ENCODE data around the gene MED12L. TPM values are rescaled to one million over a fixed set of nuclear protein-coding genes. Genes with fewer than 3 reads are reported as not detected.

MED12L gene
- polyA plus RNA-seq, 1 experiment: 0.06 TPM

DNA sequence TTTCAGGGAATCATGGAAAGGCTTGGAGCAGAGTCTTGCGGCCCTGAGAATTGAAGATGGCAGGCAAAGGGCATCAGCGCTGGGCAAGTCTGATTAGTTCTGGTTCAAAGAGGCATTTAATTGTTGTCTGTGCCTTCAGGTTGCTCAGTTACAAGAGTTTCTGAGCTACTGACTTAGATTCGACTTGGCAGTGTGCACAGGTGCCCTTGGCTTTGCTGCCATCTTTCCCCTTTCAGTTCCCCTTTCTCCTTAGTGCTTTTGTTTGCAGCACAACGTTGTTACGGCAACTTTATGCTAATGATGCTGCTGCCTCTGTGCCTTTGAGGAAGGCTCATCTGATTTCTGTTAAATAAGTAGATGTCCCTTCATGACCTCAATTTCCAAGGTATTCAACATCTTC lies 180.4 kb downstream of the MED12L start:
- TF ChIP-seq, protein P1, sequence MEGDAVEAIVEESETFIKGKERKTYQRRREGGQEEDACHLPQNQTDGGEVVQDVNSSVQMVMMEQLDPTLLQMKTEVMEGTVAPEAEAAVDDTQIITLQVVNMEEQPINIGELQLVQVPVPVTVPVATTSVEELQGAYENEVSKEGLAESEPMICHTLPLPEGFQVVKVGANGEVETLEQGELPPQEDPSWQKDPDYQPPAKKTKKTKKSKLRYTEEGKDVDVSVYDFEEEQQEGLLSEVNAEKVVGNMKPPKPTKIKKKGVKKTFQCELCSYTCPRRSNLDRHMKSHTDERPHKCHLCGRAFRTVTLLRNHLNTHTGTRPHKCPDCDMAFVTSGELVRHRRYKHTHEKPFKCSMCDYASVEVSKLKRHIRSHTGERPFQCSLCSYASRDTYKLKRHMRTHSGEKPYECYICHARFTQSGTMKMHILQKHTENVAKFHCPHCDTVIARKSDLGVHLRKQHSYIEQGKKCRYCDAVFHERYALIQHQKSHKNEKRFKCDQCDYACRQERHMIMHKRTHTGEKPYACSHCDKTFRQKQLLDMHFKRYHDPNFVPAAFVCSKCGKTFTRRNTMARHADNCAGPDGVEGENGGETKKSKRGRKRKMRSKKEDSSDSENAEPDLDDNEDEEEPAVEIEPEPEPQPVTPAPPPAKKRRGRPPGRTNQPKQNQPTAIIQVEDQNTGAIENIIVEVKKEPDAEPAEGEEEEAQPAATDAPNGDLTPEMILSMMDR (IDR thresholded peaks at IDR 0.05; ENCODE audit: insufficient read depth, low read depth, low read length): no peak
- Histone ChIP-seq H3K36me3 (ENCODE audit: control insufficient read depth, insufficient read depth, low read length) (no peaks in the 10 kb centered on the region), H3K4me3 (ENCODE audit: low read depth, low read length) (no peak overlapping the region), H3K27me3 (ENCODE audit: control insufficient read depth, insufficient read depth, low read length) (no peaks in the 10 kb centered on the region)
- ChIA-PET CTCF (no interaction called here), POLR2A (no interaction called here)
- no peak for DNase-seq (ENCODE audit: low read depth)

DNA sequence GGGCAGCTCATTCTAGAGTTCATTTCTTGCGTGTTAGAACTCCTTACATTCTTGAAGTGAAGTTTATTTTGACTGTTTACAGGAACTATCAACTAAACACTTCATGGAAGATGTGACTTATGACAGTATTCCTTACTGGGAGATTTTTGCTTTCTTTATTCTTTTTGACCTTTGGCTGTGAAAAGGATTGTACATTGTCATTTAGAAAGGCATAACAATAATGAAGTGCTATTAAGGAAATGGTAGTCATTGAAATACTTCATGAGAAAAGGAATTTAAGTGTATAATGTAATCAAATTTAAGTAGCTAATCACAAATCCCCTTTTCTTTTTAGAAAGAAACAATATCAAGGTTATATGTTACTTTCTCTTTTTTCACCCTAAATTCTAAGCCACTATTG lies 181.6 kb downstream of the MED12L start:
- CTCF ChIA-PET: interaction anchor here (0.6 to 2.2 kb wide), 3 partner anchors 11 to 1621 kb away, joined by 3 to 6 read pairs (median 5); no protein-coding TSS in a partner anchor
- DNase-seq (ENCODE audit: low read depth): no peak
- Histone ChIP-seq H3K4me3 (ENCODE audit: low read depth, low read length) (no peak overlapping the region), H3K36me3 (ENCODE audit: control insufficient read depth, insufficient read depth, low read length) (no peaks in the 10 kb centered on the region), H3K27me3 (ENCODE audit: control insufficient read depth, insufficient read depth, low read length) (no peaks in the 10 kb centered on the region)
- POLR2A ChIA-PET: no interaction called here
- TF ChIP-seq, protein P1 (IDR thresholded peaks at IDR 0.05; ENCODE audit: insufficient read depth, low read depth, low read length): no peak

DNA sequence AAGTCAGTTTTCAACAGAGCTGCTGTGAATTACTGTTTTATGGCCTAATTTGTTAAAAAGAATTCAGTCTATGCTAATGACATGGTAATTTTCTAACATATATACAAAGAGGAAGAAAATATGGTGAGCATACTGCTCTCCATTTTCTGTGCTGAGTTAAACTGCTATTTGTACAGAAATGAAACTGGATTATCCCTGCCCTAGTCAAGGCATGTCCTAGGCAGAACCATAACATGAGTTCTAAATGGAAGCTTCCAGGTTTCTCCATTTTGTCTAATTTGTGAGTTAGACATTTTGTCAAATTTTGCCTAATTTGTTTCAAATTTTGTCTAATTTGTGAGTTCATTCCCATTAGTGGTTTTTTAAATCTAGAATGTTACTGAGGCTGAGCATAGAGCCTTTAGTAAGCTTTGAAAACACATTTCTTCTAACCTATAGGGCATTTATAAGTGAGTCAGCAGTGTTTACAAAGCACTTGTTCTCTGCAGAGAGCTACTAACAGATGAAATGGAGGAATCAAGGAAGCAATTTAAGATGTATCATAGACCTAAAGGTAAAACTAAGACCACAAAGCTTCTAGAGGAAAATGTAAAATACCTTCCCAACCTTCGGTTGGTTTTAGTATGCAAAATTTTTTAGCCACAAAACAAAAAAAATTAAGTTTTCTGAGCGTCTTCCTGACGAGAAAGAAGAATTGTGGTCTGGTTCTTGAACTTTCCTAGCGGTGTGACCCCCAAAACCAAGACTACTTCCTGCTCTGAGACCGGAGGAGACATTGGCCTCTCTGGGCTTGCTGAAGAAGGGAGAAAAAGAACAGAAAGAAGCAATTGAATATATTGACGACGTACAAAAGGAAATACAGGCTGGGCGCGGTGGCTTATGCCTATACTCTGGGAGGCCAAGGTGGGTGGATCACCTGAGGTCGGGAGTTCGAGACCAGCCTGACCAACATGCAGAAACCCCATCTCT lies 183.1 kb downstream of the MED12L start:
- POLR2A ChIA-PET: no interaction called here

DNA sequence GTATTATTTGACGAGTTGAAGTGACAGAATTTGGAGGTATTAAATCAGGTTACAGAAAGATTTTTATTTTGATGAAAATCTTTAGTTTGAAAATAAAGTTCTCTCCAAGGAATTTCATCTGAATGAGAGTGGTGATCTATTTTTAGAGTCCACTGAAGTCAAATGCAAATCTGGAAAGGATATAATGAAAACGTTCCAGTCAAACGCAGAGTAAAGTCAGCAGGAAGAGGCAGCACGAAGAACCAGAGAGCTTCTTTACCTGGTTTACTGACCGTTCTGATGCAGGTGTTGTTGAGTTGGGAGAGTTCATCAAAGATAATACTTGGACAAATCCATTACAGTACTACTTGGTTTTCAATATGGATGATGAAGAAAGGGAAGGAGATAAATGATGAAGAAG lies 184.2 kb downstream of the MED12L start:
- H3K4me3 ChIP-seq (ENCODE audit: low read depth, low read length): no peak overlapping the region
- POLR2A ChIA-PET: no interaction called here
- H3K36me3 ChIP-seq (ENCODE audit: control insufficient read depth, insufficient read depth, low read length): no peaks in the 10 kb centered on the region
- TF ChIP-seq, protein P1 (IDR thresholded peaks at IDR 0.05; ENCODE audit: insufficient read depth, low read depth, low read length): no peak
- DNase-seq (ENCODE audit: low read depth): no peak
- CTCF ChIA-PET: no interaction called here
- H3K27me3 ChIP-seq (ENCODE audit: control insufficient read depth, insufficient read depth, low read length): no peaks in the 10 kb centered on the region

More for the DNA sequence above, 183.1 kb downstream of the MED12L start:
- H3K36me3 ChIP-seq (ENCODE audit: control insufficient read depth, insufficient read depth, low read length): no peaks in the 10 kb centered on the region
- TF ChIP-seq, protein P1 (IDR thresholded peaks at IDR 0.05; ENCODE audit: insufficient read depth, low read depth, low read length): no peak
- no peaks in the 10 kb centered on the region for H3K27me3 ChIP-seq (ENCODE audit: control insufficient read depth, insufficient read depth, low read length)
- no peak overlapping the region for H3K4me3 ChIP-seq (ENCODE audit: low read depth, low read length)
- DNase-seq (ENCODE audit: low read depth): no peak
- CTCF ChIA-PET: interaction anchor here (0.8 to 2.2 kb wide), 5 partner anchors 12 to 42 kb away, joined by 3 to 7 read pairs (median 5); no protein-coding TSS in a partner anchor

DNA sequence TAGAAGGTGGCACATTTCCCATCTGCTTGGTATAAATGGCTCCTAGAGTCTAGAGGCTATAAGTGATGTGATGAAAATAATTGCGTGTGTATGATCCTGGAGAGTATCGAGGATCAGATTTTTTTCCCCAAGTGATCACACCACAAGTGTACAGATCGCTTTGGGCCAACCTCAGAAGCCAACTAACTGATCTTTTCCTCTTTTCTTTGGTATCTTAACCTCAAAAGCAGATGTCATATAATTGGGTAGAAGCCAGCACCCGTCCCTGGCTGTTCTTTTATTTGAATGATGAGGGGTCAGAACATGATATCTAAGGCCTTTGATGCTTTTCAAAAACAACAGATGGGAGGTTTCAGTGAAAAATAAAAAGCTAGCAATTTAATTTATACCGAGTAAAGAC lies 189.6 kb downstream of the MED12L start:
- ChIA-PET CTCF (interaction anchor here (1.7 kb wide), 3 partner anchors 10 to 119 kb away, joined by 4 to 11 read pairs (median 4); no protein-coding TSS in a partner anchor), POLR2A (no interaction called here)
- DNase-seq (ENCODE audit: low read depth): no peak
- no peak overlapping the region for H3K4me3 ChIP-seq (ENCODE audit: low read depth, low read length)
- H3K27me3 ChIP-seq (ENCODE audit: control insufficient read depth, insufficient read depth, low read length): no peaks in the 10 kb centered on the region
- TF ChIP-seq, protein P1 (IDR thresholded peaks at IDR 0.05; ENCODE audit: insufficient read depth, low read depth, low read length): no peak
- H3K36me3 ChIP-seq (ENCODE audit: control insufficient read depth, insufficient read depth, low read length): no peaks in the 10 kb centered on the region
